Heart left ventricle (tissue), 13 donors: ENCODE measurements around the gene WWC1.

Experiments
- POLR2A ChIP-seq, 2 donors: fragments of 450-650 bp; IDR thresholded peaks; one replicate each; pipeline ENCODE4 v1.6.1; 2017; ENCODE audit warnings: antibody characterized with exemption in 2 of 2, mild to moderate bottlenecking in 2 of 2, moderate library complexity in 2 of 2
- TF ChIP-seq, protein P1 (sequence below), 12 donors: fragments of 200-600 bp; sonication (generic) in 4 of 12; IDR thresholded peaks; one replicate each; pipeline versions ENCODE4 v1.5.0 to v1.8.0; 2018 to 2022; ENCODE audit warnings: antibody characterized with exemption in 12 of 12, mild to moderate bottlenecking in 5 of 12
- donor health status: ischemic (EF 13 %, LVEDD 7.1; RV severe dilation, severe dysfunction).
- donor health status: DM: no; HTN: yes; CAD: no.
- donor health status: DM: no; HTN: no; CAD: no.
- donor health status: ischemic (EF 25% LVEDD 6.9; RV normal size, moderate dysfunction).
- donor health status: ischemic (EF 25% LVEDD 5.7; RV mildly dilated, moderate dysfunction).
- donor health status: ischemic (EF 35%, LVEDD 5.7; RV mildly dilated, moderate dysfunction).
- donor health status: nonischemic (EF 11% LVEDD 7.7; RV severe dilation, severe dysfunction).
- donor health status: DM: yes; HTN: yes; CAD: no.
- donor health status: PGD.
- donor health status: ischemic (EF 29% LVEDD 5.4; RV normal size, mild dysfunction).
- donor health status: nonischemic (EF 23%, LVEDD 6.1; RV moderate dilation, normal function).

DNA sequence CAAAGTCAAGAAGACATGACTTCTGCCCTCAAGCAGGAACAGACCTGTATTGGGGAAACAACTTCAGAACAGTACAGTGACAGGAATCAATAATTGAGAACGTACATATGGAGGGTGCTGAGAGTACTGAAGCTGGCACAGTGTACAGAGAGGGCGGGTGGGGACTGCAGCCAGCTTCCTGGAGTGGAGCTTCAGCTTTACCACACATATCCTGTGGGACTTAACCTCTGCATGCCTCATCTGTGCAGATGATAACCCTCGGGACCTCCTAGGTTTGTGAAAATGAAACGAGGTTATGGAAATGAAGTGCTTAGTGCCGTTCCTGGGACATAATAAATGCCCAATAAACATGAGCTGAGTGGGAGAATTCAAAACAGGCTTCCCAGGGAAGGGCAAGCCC, 172.8 kb downstream of the WWC1 start:
- no peak for TF ChIP-seq POLR2A (IDR thresholded peaks at IDR 0.05)
- TF ChIP-seq, protein P1, sequence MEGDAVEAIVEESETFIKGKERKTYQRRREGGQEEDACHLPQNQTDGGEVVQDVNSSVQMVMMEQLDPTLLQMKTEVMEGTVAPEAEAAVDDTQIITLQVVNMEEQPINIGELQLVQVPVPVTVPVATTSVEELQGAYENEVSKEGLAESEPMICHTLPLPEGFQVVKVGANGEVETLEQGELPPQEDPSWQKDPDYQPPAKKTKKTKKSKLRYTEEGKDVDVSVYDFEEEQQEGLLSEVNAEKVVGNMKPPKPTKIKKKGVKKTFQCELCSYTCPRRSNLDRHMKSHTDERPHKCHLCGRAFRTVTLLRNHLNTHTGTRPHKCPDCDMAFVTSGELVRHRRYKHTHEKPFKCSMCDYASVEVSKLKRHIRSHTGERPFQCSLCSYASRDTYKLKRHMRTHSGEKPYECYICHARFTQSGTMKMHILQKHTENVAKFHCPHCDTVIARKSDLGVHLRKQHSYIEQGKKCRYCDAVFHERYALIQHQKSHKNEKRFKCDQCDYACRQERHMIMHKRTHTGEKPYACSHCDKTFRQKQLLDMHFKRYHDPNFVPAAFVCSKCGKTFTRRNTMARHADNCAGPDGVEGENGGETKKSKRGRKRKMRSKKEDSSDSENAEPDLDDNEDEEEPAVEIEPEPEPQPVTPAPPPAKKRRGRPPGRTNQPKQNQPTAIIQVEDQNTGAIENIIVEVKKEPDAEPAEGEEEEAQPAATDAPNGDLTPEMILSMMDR (IDR thresholded peaks at IDR 0.05), result no peak
